ENCODE measurements around the gene TES.
"Not testable (repeated sequence)": the region's sequence is repeated elsewhere in the genome, so short reads cannot be mapped to it uniquely, and the experiment has no call there.

TES gene

GRCh38 chr7:116295903-116296302 is 85.6 kb downstream of the TES start:
- not testable (repeated sequence) for H3K9me3 ChIP-seq (ENCODE audit: control insufficient read depth, low read length); H3K27ac ChIP-seq (ENCODE audit: insufficient read depth, low read depth, low read length, poor library complexity, severe bottlenecking); H3K27me3 ChIP-seq (ENCODE audit: control insufficient read depth, insufficient read depth, low read length, poor library complexity, severe bottlenecking); H3K36me3 ChIP-seq (ENCODE audit: control insufficient read depth, insufficient read depth, low read length); H3K4me3 ChIP-seq (ENCODE audit: insufficient read depth, low read depth, low read length); H3K4me1 ChIP-seq (ENCODE audit: control insufficient read depth, insufficient read depth, low read length)

- H3K27me3 ChIP-seq (ENCODE audit: control insufficient read depth, insufficient read depth, low read length, poor library complexity, severe bottlenecking): no peaks in the 10 kb centered on the region
- no peaks in the 10 kb centered on the region for H3K36me3 ChIP-seq (ENCODE audit: control insufficient read depth, insufficient read depth, low read length)
- H3K27ac ChIP-seq (ENCODE audit: insufficient read depth, low read depth, low read length, poor library complexity, severe bottlenecking): no peak overlapping the region
- H3K4me3 ChIP-seq (ENCODE audit: insufficient read depth, low read depth, low read length): no peak overlapping the region
- H3K9me3 ChIP-seq (ENCODE audit: control insufficient read depth, low read length): no peaks in the 10 kb centered on the region
- WGBS, 2 experiments: 89 to 95% methylated on average over 1 of the region's 1 CpG
- no peaks in the 10 kb centered on the region for H3K4me1 ChIP-seq (ENCODE audit: control insufficient read depth, insufficient read depth, low read length)
These were observed 87.7 kb downstream of the TES start for GRCh38 chr7:116298055-116298454.

- 92 to 94% methylated on average over 2 of the region's 3 CpGs for WGBS, 2 experiments
- H3K27me3 ChIP-seq (ENCODE audit: control insufficient read depth, insufficient read depth, low read length, poor library complexity, severe bottlenecking): no peaks in the 10 kb centered on the region
- no peak overlapping the region for H3K27ac ChIP-seq (ENCODE audit: insufficient read depth, low read depth, low read length, poor library complexity, severe bottlenecking)
- H3K9me3 ChIP-seq (ENCODE audit: control insufficient read depth, low read length): no peaks in the 10 kb centered on the region
- H3K4me3 ChIP-seq (ENCODE audit: insufficient read depth, low read depth, low read length): no peak overlapping the region
- H3K4me1 ChIP-seq (ENCODE audit: control insufficient read depth, insufficient read depth, low read length): no peaks in the 10 kb centered on the region
- H3K36me3 ChIP-seq (ENCODE audit: control insufficient read depth, insufficient read depth, low read length): no peaks in the 10 kb centered on the region
These were observed 88.2 kb downstream of the TES start for GRCh38 chr7:116298576-116298975.

GRCh38 chr7:116305485-116306408 is 95.4 kb downstream of the TES start:
- H3K27me3 ChIP-seq (ENCODE audit: control insufficient read depth, insufficient read depth, low read length, poor library complexity, severe bottlenecking): no peaks in the 10 kb centered on the region
- WGBS, 2 experiments: 85 to 87% methylated on average over 4 to 5 of the region's 5 CpGs
- H3K27ac ChIP-seq (ENCODE audit: insufficient read depth, low read depth, low read length, poor library complexity, severe bottlenecking): no peak overlapping the region
- H3K4me3 ChIP-seq (ENCODE audit: insufficient read depth, low read depth, low read length): no peak overlapping the region
- H3K4me1 ChIP-seq (ENCODE audit: control insufficient read depth, insufficient read depth, low read length): no peaks in the 10 kb centered on the region
- no peaks in the 10 kb centered on the region for H3K9me3 ChIP-seq (ENCODE audit: control insufficient read depth, low read length)
- H3K36me3 ChIP-seq (ENCODE audit: control insufficient read depth, insufficient read depth, low read length): no peaks in the 10 kb centered on the region

GRCh38 chr7:116306409-116307048 is 96.2 kb downstream of the TES start:
- H3K27ac ChIP-seq (ENCODE audit: insufficient read depth, low read depth, low read length, poor library complexity, severe bottlenecking): no peak overlapping the region
- H3K4me1 ChIP-seq (ENCODE audit: control insufficient read depth, insufficient read depth, low read length): no peaks in the 10 kb centered on the region
- 91 to 97% methylated on average over 2 of the region's 2 CpGs for WGBS, 2 experiments
- no peaks in the 10 kb centered on the region for H3K27me3 ChIP-seq (ENCODE audit: control insufficient read depth, insufficient read depth, low read length, poor library complexity, severe bottlenecking)
- H3K9me3 ChIP-seq (ENCODE audit: control insufficient read depth, low read length): no peaks in the 10 kb centered on the region
- no peaks in the 10 kb centered on the region for H3K36me3 ChIP-seq (ENCODE audit: control insufficient read depth, insufficient read depth, low read length)
- H3K4me3 ChIP-seq (ENCODE audit: insufficient read depth, low read depth, low read length): no peak overlapping the region

GRCh38 chr7:116307253-116307652 is 96.9 kb downstream of the TES start:
- Histone ChIP-seq H3K9me3 (ENCODE audit: control insufficient read depth, low read length) (no peaks in the 10 kb centered on the region), H3K4me3 (ENCODE audit: insufficient read depth, low read depth, low read length) (no peak overlapping the region), H3K36me3 (ENCODE audit: control insufficient read depth, insufficient read depth, low read length) (no peaks in the 10 kb centered on the region), H3K4me1 (ENCODE audit: control insufficient read depth, insufficient read depth, low read length) (no peaks in the 10 kb centered on the region), H3K27ac (ENCODE audit: insufficient read depth, low read depth, low read length, poor library complexity, severe bottlenecking) (no peak overlapping the region), H3K27me3 (ENCODE audit: control insufficient read depth, insufficient read depth, low read length, poor library complexity, severe bottlenecking) (no peaks in the 10 kb centered on the region)
